GM18868 (cell line): ENCODE results near the gene PGAP3.
"Not testable (repeated sequence)": the region's sequence is repeated elsewhere in the genome, so short reads cannot be mapped to it uniquely, and the experiment has no call there.

ENCODE experiments used
- ATAC-seq: cut with Tn5 transposase; IDR thresholded peaks from one replicate; pipeline ENCODE4 v1.9.1; 2021; ENCODE audit warnings: mild to moderate bottlenecking, moderate library complexity; ENCODE audit not compliant: unreplicated experiment

Gene PGAP3

GRCh38 chr17:39716073-39716818, 28.4 kb upstream of the PGAP3 start:
- ATAC-seq: no peak

GRCh38 chr17:39715375-39716072, 27.7 kb upstream of the PGAP3 start:
- ATAC-seq: no peak

GRCh38 chr17:39714234-39714633, 26.4 kb upstream of the PGAP3 start:
- ATAC-seq: no peak

GRCh38 chr17:39711851-39712250, 24.0 kb upstream of the PGAP3 start:
- no peak for ATAC-seq

- ATAC-seq: not testable (repeated sequence)
These were observed 23.2 kb upstream of the PGAP3 start for GRCh38 chr17:39711071-39711470.

- ATAC-seq: no peak
These were observed 22.4 kb upstream of the PGAP3 start for GRCh38 chr17:39709998-39710964.

- ATAC-seq: no peak
These were observed 21.6 kb upstream of the PGAP3 start for GRCh38 chr17:39709319-39709997.

GRCh38 chr17:39706921-39707337, 19.1 kb upstream of the PGAP3 start:
- no peak for ATAC-seq

- ATAC-seq: no peak
These were observed 18.5 kb upstream of the PGAP3 start for GRCh38 chr17:39706383-39706782.

GRCh38 chr17:39705786-39706348, 18.0 kb upstream of the PGAP3 start:
- ATAC-seq: no peak

GRCh38 chr17:39704821-39705551, 17.1 kb upstream of the PGAP3 start:
- no peak for ATAC-seq

- no peak for ATAC-seq
These were observed 16.1 kb upstream of the PGAP3 start for GRCh38 chr17:39703913-39704312.

GRCh38 chr17:39702901-39703893, 15.3 kb upstream of the PGAP3 start:
- ATAC-seq: no peak

GRCh38 chr17:39701784-39702422, 14.0 kb upstream of the PGAP3 start:
- ATAC-seq: no peak

- no peak for ATAC-seq
These were observed 13.3 kb upstream of the PGAP3 start for GRCh38 chr17:39701012-39701783.

- ATAC-seq: no peak
These were observed 12.5 kb upstream of the PGAP3 start for GRCh38 chr17:39700148-39700987.

- no peak for ATAC-seq
These were observed 11.9 kb upstream of the PGAP3 start, which contains the start of gene ERBB2 for GRCh38 chr17:39699818-39700147. TSS of gene ERBB2 (plus strand) at chr17:39700064. CDS start at chr17:39700239, 175 bp downstream.
